ENCODE measurements around the gene MYH10. TPM values are rescaled to one million over a fixed set of nuclear protein-coding genes. Genes with fewer than 3 reads are reported as not detected.

The MYH10 gene
- total RNA-seq, 2 donors from 2014 or later = 23.3 to 30.3 TPM

GRCh38 chr17:8439681-8440080 is 190.8 kb downstream of the MYH10 start:
- TF ChIP-seq CTCF (IDR thresholded peaks at IDR 0.05) (no peak), POLR2A (IDR thresholded peaks at IDR 0.05) (no peak)
- Histone ChIP-seq H3K9me3 (no peaks in the 10 kb centered on the region), H3K4me1 (peaks cover 4% of the 10 kb centered on the region), H3K27me3 (no peaks in the 10 kb centered on the region), H3K27ac (no peak overlapping the region), H3K36me3 (replicated peaks in 1 of 2; ENCODE audit: insufficient read depth in 1 of 2, low read depth in 2 of 2) (peaks cover 0 to 4% of the 10 kb centered on the region in 2 donors), H3K4me3 (no peak overlapping the region)
- no peak for DNase-seq
- intact Hi-C loops (cut with DNase I) = no loop called here
- no peak for ATAC-seq
- WGBS, 2 donors = 96 to 99% methylated on average over 3 of the region's 3 CpGs

- Histone ChIP-seq H3K27ac (no peak overlapping the region), H3K4me3 (no peak overlapping the region), H3K36me3 (replicated peaks in 1 of 2; ENCODE audit: insufficient read depth in 1 of 2, low read depth in 2 of 2) (peaks cover 0 to 1% of the 10 kb centered on the region in 2 donors), H3K27me3 (no peaks in the 10 kb centered on the region), H3K9me3 (no peaks in the 10 kb centered on the region), H3K4me1 (peaks cover 4% of the 10 kb centered on the region)
- no peak for TF ChIP-seq POLR2A (IDR thresholded peaks at IDR 0.05)
- TF ChIP-seq CTCF (IDR thresholded peaks at IDR 0.05) = no peak
- WGBS, 2 donors = 90 to 94% methylated on average over 5 of the region's 5 CpGs
- ATAC-seq (no peak), DNase-seq (no peak)
- intact Hi-C loops (cut with DNase I) = no loop called here
Measured at GRCh38 chr17:8438441-8438840, 192.1 kb downstream of the MYH10 start.

- intact Hi-C loops (cut with DNase I) = no loop called here
- peak overlapping the region; percentile 99 to 100 (median 100) for H3K27ac ChIP-seq
- H3K4me3 ChIP-seq = peak overlapping the region in 1 of 2 donors; percentile 55
- no peaks in the 10 kb centered on the region for H3K27me3 ChIP-seq
- no peak for ATAC-seq
- H3K9me3 ChIP-seq = no peaks in the 10 kb centered on the region
- no peak for DNase-seq
- TF ChIP-seq CTCF (IDR thresholded peaks at IDR 0.05) (no peak), POLR2A (IDR thresholded peaks at IDR 0.05) (no peak)
- peaks cover 0 to 1% of the 10 kb centered on the region in 2 donors for H3K36me3 ChIP-seq (replicated peaks in 1 of 2; ENCODE audit: insufficient read depth in 1 of 2, low read depth in 2 of 2)
- peaks cover 4% of the 10 kb centered on the region for H3K4me1 ChIP-seq
- WGBS, 2 donors = 10 to 20% methylated on average over 5 of the region's 5 CpGs
Measured at GRCh38 chr17:8436844-8437171, 193.7 kb downstream of the MYH10 start.

GRCh38 chr17:8436169-8436843 is 194.2 kb downstream of the MYH10 start:
- Histone ChIP-seq H3K27ac (peak overlapping the region; percentile 99 to 100 (median 100)), H3K27me3 (no peaks in the 10 kb centered on the region), H3K4me3 (peak overlapping the region; percentile 55 to 81), H3K36me3 (replicated peaks in 1 of 2; ENCODE audit: insufficient read depth in 1 of 2, low read depth in 2 of 2) (peaks cover 0 to 1% of the 10 kb centered on the region in 2 donors), H3K4me1 (peaks cover 4% of the 10 kb centered on the region), H3K9me3 (no peaks in the 10 kb centered on the region)
- WGBS, 2 donors = 0% methylated on average over 26 to 40 of the region's 43 CpGs
- intact Hi-C loops (cut with DNase I) = no loop called here
- TF ChIP-seq CTCF (IDR thresholded peaks at IDR 0.05) (peak in 1 of 7 experiments; percentile 23), POLR2A (IDR thresholded peaks at IDR 0.05) (peak in 1 of 3 donors; percentile 31)
- ATAC-seq = peak; percentile 75
- DNase-seq = peak; percentile 66 to 74 (median 71)

All from body of pancreas (tissue), 4 donors.